K562 (cell line): ENCODE data around the gene TP53BP1. TPM values are rescaled to one million over a fixed set of nuclear protein-coding genes. Genes with fewer than 3 reads are reported as not detected.

Source experiments
- ATF2 ChIP-seq: sonication (generic); formaldehyde crosslinking; IDR thresholded peaks from 2 replicates; pipeline ENCODE4 v1.8.1; 2022; ENCODE audit warnings: missing genetic modification reagents
- BRF1 ChIP-seq: IDR thresholded peaks from 3 replicates; pipeline ENCODE4 v1.6.1; 2011; ENCODE audit warnings: borderline replicate concordance, mild to moderate bottlenecking; ENCODE audit not compliant: insufficient read length; ENCODE audit errors: extremely low read depth
- EHMT2 ChIP-seq: fragments of 450-650 bp; IDR thresholded peaks from 2 replicates; pipeline ENCODE4 v1.6.1; 2018; ENCODE audit warnings: antibody characterized with exemption
- L3MBTL2 ChIP-seq: fragments of 450-650 bp; IDR thresholded peaks from 2 replicates; pipeline ENCODE4 v1.6.1; 2016; ENCODE audit warnings: mild to moderate bottlenecking, moderate library complexity
- MAZ ChIP-seq, 2 experiments: fragments of 450-650 bp in 1 of 2; sonication (generic) in 1 of 2; formaldehyde crosslinking; IDR thresholded peaks in 1 of 2; conservative IDR thresholded peaks in 1 of 2; 2 replicates each; pipeline versions ENCODE4 v1.4.0 to v1.5.0; 2020; ENCODE audit warnings: mild to moderate bottlenecking in 1 of 2, missing genetic modification reagents in 1 of 2
- NONO ChIP-seq, 2 experiments: fragments of 200-400 bp in 1 of 2; fragments of 450-650 bp in 1 of 2; formaldehyde crosslinking in 1 of 2; IDR thresholded peaks; 2 replicates each; pipeline ENCODE4 v1.6.1; 2017; ENCODE audit warnings: low read depth in 2 of 2, mild to moderate bottlenecking in 2 of 2, moderate library complexity in 2 of 2, low read length in 1 of 2
- POLR2AphosphoS5 ChIP-seq: IDR thresholded peaks from 2 replicates; pipeline ENCODE4 v1.6.1; 2011; ENCODE audit warnings: mild to moderate bottlenecking, low read depth, low read length, moderate library complexity; ENCODE audit not compliant: control insufficient read depth, insufficient read depth
- RCOR1 ChIP-seq, 2 experiments: IDR thresholded peaks; 2 replicates each; pipeline ENCODE4 v1.6.1; 2012; ENCODE audit warnings: low read depth in 2 of 2, low read length in 2 of 2, borderline replicate concordance in 1 of 2, improper control_type of control experiment in 1 of 2
- TEAD1 ChIP-seq, 2 experiments: fragments of 450-650 bp in 1 of 2; sonication (generic) in 1 of 2; formaldehyde crosslinking; IDR thresholded peaks; 2 replicates each; pipeline versions ENCODE4 v1.4.0 to v1.8.0; 2020 to 2022; ENCODE audit warnings: mild to moderate bottlenecking in 2 of 2, missing genetic modification reagents in 1 of 2
- TFAP4 ChIP-seq: sonication (generic); formaldehyde crosslinking; IDR thresholded peaks from 2 replicates; pipeline ENCODE4 v1.8.0; 2022; ENCODE audit warnings: missing genetic modification reagents, mild to moderate bottlenecking, moderate library complexity, borderline replicate concordance
- ZBED1 ChIP-seq: IDR thresholded peaks from 2 replicates; pipeline ENCODE4 v1.6.1; 2014
- ZBTB11 ChIP-seq, 3 experiments: fragments of 200-800 bp in 1 of 3; fragments of 250-450 bp in 1 of 3; fragments of 450-650 bp in 1 of 3; sonication (Bioruptor Pico) in 1 of 3; sonication (Bioruptor generic) in 1 of 3; formaldehyde crosslinking in 1 of 3; IDR thresholded peaks; 2 replicates each; pipeline versions ENCODE4 v1.6.1 to v1.8.0; 2016 to 2022; ENCODE audit warnings: mild to moderate bottlenecking in 2 of 3, missing genetic modification characterization in 2 of 3, missing compliant biosample characterization in 1 of 3, moderate library complexity in 1 of 3
- ZFX ChIP-seq: sonication (generic); formaldehyde crosslinking; IDR thresholded peaks from 2 replicates; pipeline ENCODE4 v1.8.0; 2022; ENCODE audit warnings: mild to moderate bottlenecking, missing genetic modification reagents, moderate library complexity
- ZNF354B ChIP-seq: fragments of 250-450 bp; sonication (Bioruptor Pico); IDR thresholded peaks from 2 replicates; pipeline ENCODE4 v1.4.0; 2020
- ZNF764 ChIP-seq: fragments of 250-450 bp; sonication (Bioruptor Pico); IDR thresholded peaks from 2 replicates; pipeline ENCODE4 v1.4.0; 2020; ENCODE audit warnings: low read depth, mild to moderate bottlenecking, moderate library complexity
- polyA plus RNA-seq, 8 experiments: library from polyadenylated mRNA; depleted of rRNA in 4 of 8; stranded (reverse) in 5 of 8; unstranded in 3 of 8; fragments of >200 nt; fragmentation: Nextera tagmentation in 2 of 8; fragmentation: Illumina TruSeq in 1 of 8; extraction: Ambion mirVana in 2 of 8; extraction: Trizol in 1 of 8; gene quantifications; 2 replicates each; pipeline versions ENCODE4 v1.2.1 to v1.2.3, GENCODE V29; 2011 to 2014; ENCODE audit warnings: inconsistent platforms in 1 of 8, missing spikeins in 1 of 8
- total RNA-seq, 7 experiments: library from RNA; depleted of rRNA in 6 of 7; stranded (reverse); fragments of >200 nt in 6 of 7; fragmentation: Illumina TruSeq in 2 of 7; extraction: Trizol in 2 of 7; gene quantifications; 2 replicates each; pipeline versions ENCODE4 v1.2.1 to v1.2.3, GENCODE V29; 2011 to 2021; ENCODE audit warnings: low replicate concordance in 1 of 7
- TF ChIP-seq, protein P1 (sequence below), 2 experiments: fragments of 450-650 bp; IDR thresholded peaks; 2 replicates each; pipeline ENCODE4 v1.6.1; 2016
- TF ChIP-seq, protein P2 (sequence below): fragments of 250-450 bp; sonication (Bioruptor Pico); IDR thresholded peaks from 2 replicates; pipeline ENCODE4 v1.8.0; 2021; ENCODE audit warnings: moderate library complexity, mild to moderate bottlenecking, inconsistent platforms

Gene TP53BP1
- total and polyA plus RNA-seq, 9 of the 15 experiments (the other 6 are each of a cell fraction or from before 2014, with no cell fraction given), result 5.7 to 63.3 (median 30.9) TPM

GRCh38 chr15:43370310-43370974 is 122.5 kb downstream of the TP53BP1 start (continued):
- TF ChIP-seq ATF2 (CRISPR knock-in tag), result no peak
- no peak for TF ChIP-seq ZNF354B (CRISPR knock-in tag)
- no peak for TF ChIP-seq ZNF764 (CRISPR knock-in tag)
- TF ChIP-seq, protein P1, sequence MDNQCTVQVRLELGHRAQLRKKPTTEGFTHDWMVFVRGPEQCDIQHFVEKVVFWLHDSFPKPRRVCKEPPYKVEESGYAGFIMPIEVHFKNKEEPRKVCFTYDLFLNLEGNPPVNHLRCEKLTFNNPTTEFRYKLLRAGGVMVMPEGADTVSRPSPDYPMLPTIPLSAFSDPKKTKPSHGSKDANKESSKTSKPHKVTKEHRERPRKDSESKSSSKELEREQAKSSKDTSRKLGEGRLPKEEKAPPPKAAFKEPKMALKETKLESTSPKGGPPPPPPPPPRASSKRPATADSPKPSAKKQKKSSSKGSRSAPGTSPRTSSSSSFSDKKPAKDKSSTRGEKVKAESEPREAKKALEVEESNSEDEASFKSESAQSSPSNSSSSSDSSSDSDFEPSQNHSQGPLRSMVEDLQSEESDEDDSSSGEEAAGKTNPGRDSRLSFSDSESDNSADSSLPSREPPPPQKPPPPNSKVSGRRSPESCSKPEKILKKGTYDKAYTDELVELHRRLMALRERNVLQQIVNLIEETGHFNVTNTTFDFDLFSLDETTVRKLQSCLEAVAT (IDR thresholded peaks at IDR 0.05), result no peak
- peak; percentile 70 for TF ChIP-seq EHMT2
- TF ChIP-seq ZBED1, result no peak
- no peak for TF ChIP-seq NONO (IDR thresholded peaks at IDR 0.05; ENCODE audit: low read depth in 2 of 2, low read length in 1 of 2)
- TF ChIP-seq ZBTB11 (CRISPR knock-in tag; IDR thresholded peaks at IDR 0.05), result no peak
- peak; percentile 10 for TF ChIP-seq L3MBTL2
- TF ChIP-seq, protein P2, sequence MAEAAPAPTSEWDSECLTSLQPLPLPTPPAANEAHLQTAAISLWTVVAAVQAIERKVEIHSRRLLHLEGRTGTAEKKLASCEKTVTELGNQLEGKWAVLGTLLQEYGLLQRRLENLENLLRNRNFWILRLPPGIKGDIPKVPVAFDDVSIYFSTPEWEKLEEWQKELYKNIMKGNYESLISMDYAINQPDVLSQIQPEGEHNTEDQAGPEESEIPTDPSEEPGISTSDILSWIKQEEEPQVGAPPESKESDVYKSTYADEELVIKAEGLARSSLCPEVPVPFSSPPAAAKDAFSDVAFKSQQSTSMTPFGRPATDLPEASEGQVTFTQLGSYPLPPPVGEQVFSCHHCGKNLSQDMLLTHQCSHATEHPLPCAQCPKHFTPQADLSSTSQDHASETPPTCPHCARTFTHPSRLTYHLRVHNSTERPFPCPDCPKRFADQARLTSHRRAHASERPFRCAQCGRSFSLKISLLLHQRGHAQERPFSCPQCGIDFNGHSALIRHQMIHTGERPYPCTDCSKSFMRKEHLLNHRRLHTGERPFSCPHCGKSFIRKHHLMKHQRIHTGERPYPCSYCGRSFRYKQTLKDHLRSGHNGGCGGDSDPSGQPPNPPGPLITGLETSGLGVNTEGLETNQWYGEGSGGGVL (CRISPR knock-in tag), result no peak
- TF ChIP-seq MAZ (CRISPR knock-in tag; conservative IDR thresholded peaks at IDR 0.05 in 1 of 2, IDR thresholded peaks at IDR 0.05 in 1 of 2), result 0 out of 4 replicates have a peak, but pooled peaks of 1 of the 2 experiments have one; percentile 7
- TF ChIP-seq TEAD1 (CRISPR knock-in tag; IDR thresholded peaks at IDR 0.05), result 0 out of 4 replicates have a peak, but pooled peaks of 1 of the 2 experiments have one; percentile 8
- TF ChIP-seq TFAP4 (CRISPR knock-in tag), result peak; percentile 91
- TF ChIP-seq POLR2AphosphoS5, result no peak
- no peak for TF ChIP-seq ZFX (CRISPR knock-in tag)
- TF ChIP-seq RCOR1 (IDR thresholded peaks at IDR 0.05; ENCODE audit: borderline replicate concordance in 1 of 2, low read depth in 2 of 2, low read length in 2 of 2), result no peak
- no peak for TF ChIP-seq BRF1
